Activated CD4-positive, alpha-beta T cell treated with anti-CD3 and anti-CD28 coated beads, Interleukin-2, amount 10 ng/mL, durations not matched to agents 7 days and 5 days (primary cell): ENCODE data around the gene GRIN3B. TPM values are rescaled to one million over a fixed set of nuclear protein-coding genes. Genes with fewer than 3 reads are reported as not detected.

Source experiments
- CTCF ChIA-PET: fragments of 350-600 bp; sonication (Branson Sonifier 250); formaldehyde crosslinking; loops from one replicate; lab custom pipeline; 2021; ENCODE audit warnings: antibody characterized with exemption; lab: Charles Lee
- POLR2A ChIA-PET: fragments of 350-600 bp; sonication (Branson Sonifier 250); formaldehyde crosslinking; loops from one replicate; lab custom pipeline; 2021; ENCODE audit warnings: antibody characterized with exemption; lab: Charles Lee
- DNase-seq: peaks from one replicate; pipeline ENCODE4 v3.0.0-alpha.2; 2020
- H3K27ac Mint-ChIP-seq: one replicate; pipeline ENCODE4 v1.8.0; 2021; ENCODE audit warnings: mild to moderate bottlenecking, moderate library complexity, mixed read lengths
- H3K27me3 Mint-ChIP-seq: one replicate; pipeline ENCODE4 v1.8.0; 2021; ENCODE audit warnings: mixed read lengths
- H3K36me3 Mint-ChIP-seq: one replicate; pipeline ENCODE4 v1.8.0; 2021; ENCODE audit warnings: low read depth, mixed read lengths
- H3K4me1 Mint-ChIP-seq: one replicate; pipeline ENCODE4 v1.8.0; 2021; ENCODE audit warnings: mixed read lengths
- H3K4me3 Mint-ChIP-seq: one replicate; pipeline ENCODE4 v1.8.0; 2021; ENCODE audit warnings: mild to moderate bottlenecking, moderate library complexity, mixed read lengths
- H3K9me3 Mint-ChIP-seq: one replicate; pipeline ENCODE4 v1.8.0; 2021; ENCODE audit warnings: mixed read lengths
- total RNA-seq, 2 experiments: library from RNA; stranded (reverse); gene quantifications; one replicate each; pipeline ENCODE4 v1.2.3, GENCODE V29; 2021

GRIN3B gene
- total RNA-seq, 2 experiments from 2014 or later = not detected

DNA sequence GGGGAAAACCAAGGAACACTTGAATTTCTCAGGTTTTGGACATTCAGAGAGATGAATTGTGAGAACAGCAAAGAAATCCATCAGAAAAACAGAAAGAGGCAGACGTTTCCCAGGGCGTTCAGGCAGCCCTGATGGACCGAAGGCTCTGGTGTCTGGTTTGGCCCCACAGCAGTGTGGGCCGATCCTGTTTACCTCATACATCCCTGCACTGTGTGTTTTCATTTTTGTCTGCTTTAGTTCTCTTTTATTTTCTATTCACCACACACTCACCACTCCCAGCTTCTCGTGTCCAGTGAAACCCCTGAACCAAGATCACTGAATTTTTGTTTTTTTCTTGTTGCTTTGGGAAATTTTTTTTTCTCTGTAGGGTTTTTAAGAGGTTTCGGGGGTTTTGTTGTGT lies 27.9 kb upstream of the GRIN3B start:
- peaks cover 33% of the 10 kb centered on the region for H3K36me3 Mint-ChIP-seq
- H3K4me3 Mint-ChIP-seq = no peak overlapping the region
- CTCF ChIA-PET = interaction anchor here (0.7 kb wide), 1 partner anchor 49 kb away, joined by 3 read pairs; no protein-coding TSS in a partner anchor
- no peak overlapping the region for H3K27ac Mint-ChIP-seq
- no peaks in the 10 kb centered on the region for H3K27me3 Mint-ChIP-seq
- POLR2A ChIA-PET = no interaction called here
- H3K4me1 Mint-ChIP-seq = no peaks in the 10 kb centered on the region
- peaks cover 5% of the 10 kb centered on the region for H3K9me3 Mint-ChIP-seq
- DNase-seq = no peak

DNA sequence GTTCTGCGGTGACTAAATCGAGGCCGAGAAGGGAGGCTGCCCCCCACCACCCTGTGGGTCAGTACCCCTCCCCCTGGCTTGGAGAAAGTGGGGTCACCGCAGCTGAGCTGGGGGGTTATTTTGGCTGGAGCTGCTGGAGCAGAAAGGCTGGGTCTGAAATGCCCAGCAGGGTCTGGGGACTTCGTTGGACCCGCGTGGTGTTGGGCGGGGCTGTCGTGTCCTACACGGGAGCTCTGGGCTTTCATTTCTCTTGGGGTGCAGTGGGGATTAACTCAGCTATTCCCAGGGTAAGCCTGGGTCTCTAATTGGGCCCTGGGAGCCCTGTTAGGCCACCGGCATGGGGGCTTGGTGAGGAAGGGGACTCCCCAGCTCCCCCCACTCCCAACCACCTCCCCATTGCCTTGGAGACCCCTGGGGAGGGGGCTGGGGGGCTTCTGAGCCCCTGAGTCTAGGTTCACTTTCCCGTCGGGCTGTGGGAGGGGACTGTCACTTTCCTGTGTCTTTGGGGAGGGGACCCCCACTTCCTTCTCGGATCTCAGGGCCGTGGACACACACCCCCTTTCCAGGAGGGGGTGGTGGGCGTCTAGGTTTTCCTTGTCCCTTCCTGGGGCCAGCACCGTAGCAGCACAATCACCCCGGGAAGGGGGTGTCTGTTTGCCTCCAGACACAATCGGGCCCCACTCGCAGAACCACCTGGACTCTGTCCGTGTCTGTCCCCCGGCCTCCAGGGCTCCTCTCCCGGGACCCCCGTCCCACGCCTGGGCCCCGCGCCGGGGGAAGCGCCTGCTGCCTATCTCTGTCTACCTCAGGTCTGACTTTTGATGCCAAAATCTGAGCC lies 26.3 kb upstream of the GRIN3B start:
- H3K27me3 Mint-ChIP-seq = no peaks in the 10 kb centered on the region
- peaks cover 25% of the 10 kb centered on the region for H3K36me3 Mint-ChIP-seq
- H3K4me3 Mint-ChIP-seq = no peak overlapping the region
- no peak for DNase-seq
- ChIA-PET CTCF (interaction anchor here (0.6 kb wide), 1 partner anchor 8 kb away, joined by 3 read pairs; no protein-coding TSS in a partner anchor), POLR2A (no interaction called here)
- H3K4me1 Mint-ChIP-seq = no peaks in the 10 kb centered on the region
- H3K27ac Mint-ChIP-seq = no peak overlapping the region
- H3K9me3 Mint-ChIP-seq = peaks cover 5% of the 10 kb centered on the region

DNA sequence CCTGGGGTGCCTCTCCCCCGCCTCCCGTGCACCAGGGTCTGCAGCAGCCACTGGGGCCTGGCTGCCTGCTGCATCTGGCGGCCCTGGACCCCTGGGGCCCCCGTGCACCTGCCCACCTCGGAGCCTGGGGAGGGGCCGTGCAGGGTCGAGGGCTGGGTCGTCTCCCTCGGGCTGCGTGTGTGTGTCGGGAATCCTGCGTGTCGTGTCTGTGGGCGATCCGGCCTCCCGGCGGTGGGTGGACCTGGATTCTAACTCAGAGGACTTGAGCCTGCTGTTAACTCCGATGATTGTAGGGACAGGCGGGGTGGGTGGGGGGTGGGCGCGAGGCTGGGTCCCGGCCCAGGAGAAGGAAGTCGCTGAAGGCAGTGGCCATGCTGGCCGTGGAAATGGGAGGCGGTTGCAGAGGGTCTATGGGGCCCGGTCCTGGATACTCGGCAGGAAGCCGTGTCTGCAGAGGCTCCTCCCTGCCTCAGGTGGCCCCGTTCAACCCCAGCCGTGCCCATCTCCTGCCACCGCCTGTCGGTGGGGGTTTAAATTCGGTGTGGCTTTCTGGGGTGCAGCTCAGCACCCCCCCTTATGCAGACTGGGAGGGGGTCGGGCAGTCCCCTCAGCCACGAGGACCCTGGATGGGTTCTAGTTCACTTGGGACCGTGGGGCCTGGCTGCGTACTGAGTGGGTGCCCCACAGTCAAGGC lies 25.5 kb upstream of the GRIN3B start:
- CTCF ChIA-PET = no interaction called here
- H3K27ac Mint-ChIP-seq = no peak overlapping the region
- H3K36me3 Mint-ChIP-seq = peaks cover 21% of the 10 kb centered on the region
- no peaks in the 10 kb centered on the region for H3K4me1 Mint-ChIP-seq
- no peaks in the 10 kb centered on the region for H3K27me3 Mint-ChIP-seq
- peaks cover 5% of the 10 kb centered on the region for H3K9me3 Mint-ChIP-seq
- no peak overlapping the region for H3K4me3 Mint-ChIP-seq
- POLR2A ChIA-PET = no interaction called here
- no peak for DNase-seq

DNA sequence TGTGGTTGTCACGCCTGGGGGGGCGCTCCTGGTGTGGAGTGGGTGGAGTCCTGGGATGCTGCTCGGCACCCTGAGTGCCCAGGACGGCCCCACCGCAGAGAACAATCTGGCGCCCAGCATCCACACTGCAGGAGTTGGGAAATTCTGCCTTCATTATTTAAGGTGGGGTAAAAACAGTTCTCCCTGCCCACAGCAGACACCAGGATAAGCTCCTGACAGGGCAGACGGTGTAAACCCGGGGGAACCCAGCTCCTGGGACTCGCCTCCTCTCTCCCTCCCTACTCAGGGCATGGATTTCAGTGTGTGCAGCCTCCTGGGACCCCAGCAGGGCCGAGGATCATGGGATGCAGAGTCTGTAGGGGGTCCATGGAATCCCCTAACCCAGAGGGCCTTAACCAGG lies 23.7 kb upstream of the GRIN3B start:
- Mint-ChIP-seq H3K27ac (no peak overlapping the region), H3K27me3 (no peaks in the 10 kb centered on the region), H3K4me1 (no peaks in the 10 kb centered on the region), H3K36me3 (peaks cover 8% of the 10 kb centered on the region), H3K4me3 (no peak overlapping the region), H3K9me3 (no peaks in the 10 kb centered on the region)
- no peak for DNase-seq
- ChIA-PET POLR2A (no interaction called here), CTCF (interaction anchor here (0.6 kb wide), 1 partner anchor 82 kb away, joined by 3 read pairs; no protein-coding TSS in a partner anchor)

DNA sequence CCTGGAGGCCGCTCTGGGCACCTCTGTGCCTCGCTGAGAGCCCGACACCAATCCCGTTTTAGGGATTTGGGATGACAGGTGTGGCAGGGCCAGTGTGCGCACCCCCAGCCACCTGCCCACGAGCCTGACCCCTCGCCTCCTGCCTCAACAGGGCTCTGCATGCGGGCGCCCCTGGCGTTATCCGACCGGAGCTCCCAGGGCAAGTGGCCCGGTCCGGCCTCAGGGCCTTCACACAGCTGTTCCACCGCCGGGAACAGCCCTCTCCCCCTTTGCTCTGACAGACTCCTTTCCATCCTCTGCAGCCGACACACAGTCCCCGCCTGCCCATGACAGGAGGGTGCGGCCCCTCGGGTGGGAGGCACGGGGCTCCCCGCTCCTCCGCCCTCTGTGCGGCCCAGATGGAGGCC lies 23.2 kb upstream of the GRIN3B start:
- H3K4me1 Mint-ChIP-seq = no peaks in the 10 kb centered on the region
- H3K27me3 Mint-ChIP-seq = no peaks in the 10 kb centered on the region

DNA sequence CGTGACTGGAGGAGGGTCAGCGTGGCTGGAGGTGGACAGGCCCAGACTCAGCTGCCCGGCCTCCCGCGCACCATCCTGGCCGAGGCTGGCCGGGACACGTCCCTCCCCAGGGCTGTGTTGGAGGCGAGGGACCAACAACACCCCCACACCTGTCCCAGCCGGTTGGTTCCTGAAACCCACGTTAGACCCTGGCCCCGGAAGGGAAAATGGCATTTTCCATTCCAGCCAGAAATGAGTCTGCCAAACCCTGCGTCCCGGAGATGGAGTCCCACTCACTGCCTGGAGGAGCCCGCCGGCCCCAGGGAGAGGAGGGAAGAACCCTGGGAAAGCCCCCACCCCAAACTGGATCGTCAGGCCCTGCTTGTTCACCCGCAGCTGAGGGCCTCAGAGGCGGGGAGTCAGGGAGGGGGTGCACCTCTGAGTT lies 20.9 kb upstream of the GRIN3B start:
- CTCF ChIA-PET = interaction anchor here (1.5 kb wide), 1 partner anchor 57 kb away, joined by 3 read pairs; no protein-coding TSS in a partner anchor
- Mint-ChIP-seq H3K27me3 (no peaks in the 10 kb centered on the region), H3K4me1 (peaks cover 9% of the 10 kb centered on the region), H3K27ac (no peak overlapping the region), H3K4me3 (no peak overlapping the region), H3K9me3 (no peaks in the 10 kb centered on the region), H3K36me3 (no peaks in the 10 kb centered on the region)
- POLR2A ChIA-PET = no interaction called here
- DNase-seq = no peak

More for the DNA sequence above, 23.2 kb upstream of the GRIN3B start:
- Mint-ChIP-seq H3K36me3 (peaks cover 5% of the 10 kb centered on the region), H3K27ac (no peak overlapping the region), H3K9me3 (no peaks in the 10 kb centered on the region), H3K4me3 (no peak overlapping the region)
- ChIA-PET CTCF (interaction anchor here (0.6 kb wide), 1 partner anchor 82 kb away, joined by 3 read pairs; no protein-coding TSS in a partner anchor), POLR2A (no interaction called here)
- no peak for DNase-seq

DNA sequence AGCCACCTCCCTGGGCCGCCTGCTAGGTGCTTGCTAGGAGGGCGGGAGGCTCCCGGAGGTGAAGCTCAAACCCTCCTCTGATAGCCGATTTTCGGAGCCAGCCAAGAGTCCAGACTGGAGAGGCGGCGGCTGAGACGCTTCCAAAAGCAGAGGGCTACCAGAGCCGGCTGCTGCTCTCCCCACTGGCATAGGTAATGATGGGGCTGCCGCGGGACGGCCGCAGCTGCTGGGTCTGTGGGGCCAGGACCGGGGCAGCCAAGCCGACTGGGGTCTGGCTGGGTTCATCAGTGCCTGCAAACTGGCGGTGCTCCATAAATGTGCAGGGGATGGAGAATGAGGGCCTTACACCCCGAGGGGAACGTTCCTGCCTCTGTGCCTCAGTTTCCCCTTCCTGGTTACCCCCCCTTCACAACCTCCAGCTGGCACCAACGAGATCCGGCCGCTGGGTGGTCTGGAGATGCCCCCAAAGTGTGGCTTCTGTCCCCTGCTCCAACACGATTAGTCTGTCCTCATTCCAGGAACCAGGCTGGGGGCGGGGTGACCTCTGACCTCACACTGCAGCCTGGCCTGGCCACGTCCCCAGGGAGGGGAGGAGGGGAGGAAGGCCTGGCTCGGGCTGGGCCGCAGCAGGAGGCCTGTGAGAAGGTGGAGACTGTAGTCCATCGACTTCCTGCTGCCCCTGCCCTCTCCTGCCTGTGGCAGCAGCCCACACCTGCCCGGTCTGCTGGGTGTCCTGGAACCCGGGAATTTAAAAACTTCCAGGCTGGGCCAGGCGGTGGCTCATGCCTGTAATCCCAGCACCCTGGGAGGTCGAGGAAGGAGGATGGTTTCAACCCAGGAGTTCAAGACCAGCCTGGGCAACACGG lies 19.9 kb upstream of the GRIN3B start:
- no peaks in the 10 kb centered on the region for H3K36me3 Mint-ChIP-seq

DNA sequence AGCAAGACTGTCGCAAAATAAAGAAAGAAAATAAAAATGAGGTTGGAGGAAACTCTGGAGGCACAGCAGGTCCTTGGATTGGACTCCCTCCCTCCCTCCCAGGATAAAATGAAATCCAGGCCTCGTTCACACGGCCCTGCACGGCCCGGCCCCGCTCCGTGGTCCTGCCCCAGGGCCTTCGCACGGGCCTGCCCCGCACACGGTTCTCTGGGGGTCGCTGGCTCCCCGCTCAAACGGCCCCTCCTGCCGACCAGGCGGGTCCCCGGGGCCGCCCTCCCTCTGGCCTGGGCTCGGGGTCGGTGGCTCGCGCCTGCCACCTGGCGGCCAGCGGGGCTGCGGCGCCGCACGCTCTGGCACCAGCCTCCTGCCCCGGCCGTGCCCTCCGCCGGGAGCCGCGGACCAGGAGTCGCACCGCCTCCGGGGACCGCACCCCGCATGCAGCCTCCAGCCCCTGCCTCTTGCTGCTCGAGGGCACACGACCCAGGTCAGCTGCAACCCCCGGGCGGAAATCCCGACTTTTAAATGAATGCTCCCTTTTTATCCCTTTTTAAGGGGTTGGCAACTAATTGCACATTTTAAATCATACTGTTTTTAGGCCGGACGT lies 17.6 kb upstream of the GRIN3B start:
- ChIA-PET CTCF (interaction anchor here (0.7 to 2.6 kb wide), 9 partner anchors 9 to 284 kb away, joined by 3 to 34 read pairs (median 3); no protein-coding TSS in a partner anchor), POLR2A (no interaction called here)
- Mint-ChIP-seq H3K9me3 (no peaks in the 10 kb centered on the region), H3K36me3 (no peaks in the 10 kb centered on the region), H3K4me3 (no peak overlapping the region), H3K27ac (no peak overlapping the region), H3K4me1 (peaks cover 27% of the 10 kb centered on the region), H3K27me3 (no peaks in the 10 kb centered on the region)
- DNase-seq = peak; percentile 65

More for the DNA sequence above, 19.9 kb upstream of the GRIN3B start:
- Mint-ChIP-seq H3K9me3 (no peaks in the 10 kb centered on the region), H3K27me3 (no peaks in the 10 kb centered on the region), H3K4me1 (peaks cover 18% of the 10 kb centered on the region), H3K27ac (no peak overlapping the region), H3K4me3 (no peak overlapping the region)
- no peak for DNase-seq
- ChIA-PET CTCF (interaction anchor here (1.5 kb wide), 2 partner anchors 58 to 264 kb away, joined by 3 to 4 read pairs; no protein-coding TSS in a partner anchor), POLR2A (no interaction called here)

DNA sequence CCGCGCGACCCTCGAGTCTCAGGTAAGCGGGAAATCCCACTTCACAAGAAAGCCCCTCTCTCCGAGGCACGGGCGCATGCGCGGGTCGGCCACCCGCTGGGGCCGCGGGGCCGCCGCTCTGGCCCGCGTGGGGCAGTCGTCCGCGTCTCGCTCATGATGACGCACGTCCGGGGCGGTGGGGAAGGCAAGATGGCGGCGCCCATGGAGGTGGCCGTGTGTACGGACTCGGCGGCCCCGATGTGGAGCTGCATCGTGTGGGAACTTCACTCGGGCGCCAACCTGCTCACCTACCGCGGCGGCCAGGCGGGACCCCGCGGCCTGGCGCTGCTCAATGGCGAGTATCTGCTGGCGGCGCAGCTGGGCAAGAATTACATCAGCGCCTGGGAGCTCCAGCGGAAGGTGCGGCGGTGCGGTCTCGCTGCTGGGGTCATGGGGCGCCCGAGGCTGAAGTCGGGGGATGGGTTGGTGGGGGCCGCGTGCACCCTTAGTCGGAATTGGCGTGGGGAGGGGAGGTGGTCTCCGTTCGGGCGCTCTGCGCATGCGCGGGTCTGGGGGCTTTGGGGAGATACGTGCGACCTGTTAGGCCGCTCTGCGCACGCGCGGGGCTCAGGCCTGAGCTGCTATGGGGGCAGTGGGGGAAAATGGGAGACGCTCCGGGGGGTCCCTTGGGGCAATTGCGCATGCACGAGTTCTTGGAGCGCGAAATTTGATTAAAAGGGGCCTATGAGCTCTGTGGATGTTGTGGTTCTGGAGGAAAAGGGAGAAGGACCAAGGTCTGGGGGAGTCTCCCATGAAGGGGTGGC lies 15.9 kb upstream of the GRIN3B start, which contains the start of gene WDR18:
TSS of gene WDR18 (plus strand) at position 181 of the 803 bp plus-strand sequence. CDS start at position 190, 9 bp downstream.
- H3K36me3 Mint-ChIP-seq = no peaks in the 10 kb centered on the region
- ChIA-PET POLR2A (interaction anchor here (0.6 to 1.3 kb wide), 2 partner anchors 61 to 200 kb away, joined by 4 read pairs; no protein-coding TSS in a partner anchor), CTCF (interaction anchor here (0.6 to 2.6 kb wide), 13 partner anchors 20 to 282 kb away, joined by 3 to 34 read pairs (median 4); no protein-coding TSS in a partner anchor)
- peak within 1 kb of the TSS; percentile 91 for H3K27ac Mint-ChIP-seq
- H3K27me3 Mint-ChIP-seq = no peaks in the 10 kb centered on the region
- no peaks in the 10 kb centered on the region for H3K9me3 Mint-ChIP-seq
- peak; percentile 91 for DNase-seq
- peaks cover 27% of the 10 kb centered on the region for H3K4me1 Mint-ChIP-seq
- peak within 1 kb of the TSS; percentile 89 for H3K4me3 Mint-ChIP-seq

DNA sequence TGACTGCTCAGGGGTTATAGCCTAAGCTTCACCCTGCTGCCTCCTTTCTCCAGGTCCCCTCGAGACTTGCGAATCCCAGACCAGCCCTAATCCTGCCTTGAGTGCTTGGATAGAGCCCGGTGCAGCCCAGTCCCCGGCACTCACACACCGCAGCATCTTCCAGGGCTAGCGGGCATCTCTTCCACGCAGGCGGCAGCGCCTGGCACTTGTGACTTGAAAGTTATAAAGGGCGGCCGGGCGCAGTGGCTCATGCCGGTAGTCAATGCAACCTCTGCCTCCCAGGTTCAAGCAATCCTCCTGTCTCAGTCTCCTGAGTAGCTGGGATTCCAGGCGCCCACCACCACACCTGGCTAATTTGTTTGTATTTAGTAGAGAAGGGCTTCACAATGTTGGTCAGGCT lies 14.1 kb upstream of the GRIN3B start:
- Mint-ChIP-seq H3K4me1 (peaks cover 27% of the 10 kb centered on the region), H3K27ac (peak overlapping the region; percentile 74), H3K4me3 (peak overlapping the region; percentile 89), H3K9me3 (no peaks in the 10 kb centered on the region), H3K36me3 (peaks cover 3% of the 10 kb centered on the region), H3K27me3 (no peaks in the 10 kb centered on the region)
- DNase-seq = no peak
- ChIA-PET POLR2A (no interaction called here), CTCF (interaction anchor here (1.2 kb wide), 1 partner anchor 15 kb away, joined by 3 read pairs; no protein-coding TSS in a partner anchor)

DNA sequence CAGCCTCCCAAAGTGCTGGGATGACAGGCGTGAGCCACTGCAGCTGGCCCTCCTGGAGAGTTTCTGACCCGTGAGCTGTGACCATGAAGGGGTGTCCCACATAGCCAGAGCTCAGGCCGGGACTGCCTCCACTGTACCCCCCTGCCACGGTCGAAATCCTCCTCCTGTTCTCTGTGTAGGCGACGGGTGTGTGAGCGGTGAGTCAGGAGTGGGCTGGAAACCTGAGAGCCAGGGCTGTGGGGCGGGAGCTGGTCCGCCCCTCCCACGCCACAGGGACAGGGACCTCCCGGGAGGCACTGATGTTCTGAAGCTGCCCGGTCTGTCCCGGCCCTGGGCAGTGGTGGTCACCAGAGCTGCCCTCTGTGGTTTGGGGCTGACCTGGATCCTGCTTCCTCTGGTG lies 12.1 kb upstream of the GRIN3B start:
- Mint-ChIP-seq H3K4me1 (peaks cover 25% of the 10 kb centered on the region), H3K4me3 (no peak overlapping the region), H3K36me3 (peaks cover 7% of the 10 kb centered on the region), H3K9me3 (no peaks in the 10 kb centered on the region), H3K27me3 (no peaks in the 10 kb centered on the region), H3K27ac (no peak overlapping the region)
- ChIA-PET CTCF (interaction anchor here (1.6 kb wide), 1 partner anchor 65 kb away, joined by 5 read pairs; no protein-coding TSS in a partner anchor), POLR2A (no interaction called here)
- DNase-seq = no peak
